H1 (cell line): ENCODE results near the gene CBFA2T2. TPM values are rescaled to one million over a fixed set of nuclear protein-coding genes. Genes with fewer than 3 reads are reported as not detected.

Experiments used
- GABPA ChIP-seq: IDR thresholded peaks from 2 replicates; pipeline ENCODE4 v1.6.1; 2011; ENCODE audit warnings: mild to moderate bottlenecking, low read length, moderate library complexity, borderline replicate concordance; ENCODE audit not compliant: insufficient read depth
- SIX5 ChIP-seq: IDR thresholded peaks from 2 replicates; pipeline ENCODE4 v1.6.1; 2011; ENCODE audit warnings: mild to moderate bottlenecking, low read depth, low read length
- polyA plus RNA-seq, 7 experiments: library from polyadenylated mRNA; depleted of rRNA in 3 of 7; stranded (reverse) in 5 of 7; unstranded in 2 of 7; fragments of >200 nt in 5 of 7; fragments of 200-250 nt in 2 of 7; gene quantifications; 1 replicate in 5 of 7; 2 replicates in 1 of 7; 4 replicates in 1 of 7; pipeline versions ENCODE4 v1.2.1 to v1.2.3, GENCODE V29; 2011 to 2013; ENCODE audit warnings: missing spikeins in 2 of 7, mixed read lengths in 2 of 7
- total RNA-seq: library from RNA; stranded (reverse); fragmentation: NEBNext Ultra II Directional; extraction: Animal tissue kit (Norgen Biotek cat#: 25700); gene quantifications from 2 replicates; pipeline ENCODE4 v1.2.1, GENCODE V29; 2021

The CBFA2T2 gene
- total and polyA plus RNA-seq, 2 of the 8 experiments (the other 6 are each of a cell fraction or from before 2014, with no cell fraction given): 11.6 to 12.9 TPM

GRCh38 chr20:33558348-33559144 is 68.7 kb downstream of the CBFA2T2 start (continued):
- TF ChIP-seq SIX5 (no peak), GABPA (no peak)
